ENCODE results near the gene ITFG1. TPM values are rescaled to one million over a fixed set of nuclear protein-coding genes. Genes with fewer than 3 reads are reported as not detected.

ITFG1 gene
- total RNA-seq, 1 experiment from 2014 or later: 38.2 TPM

DNA sequence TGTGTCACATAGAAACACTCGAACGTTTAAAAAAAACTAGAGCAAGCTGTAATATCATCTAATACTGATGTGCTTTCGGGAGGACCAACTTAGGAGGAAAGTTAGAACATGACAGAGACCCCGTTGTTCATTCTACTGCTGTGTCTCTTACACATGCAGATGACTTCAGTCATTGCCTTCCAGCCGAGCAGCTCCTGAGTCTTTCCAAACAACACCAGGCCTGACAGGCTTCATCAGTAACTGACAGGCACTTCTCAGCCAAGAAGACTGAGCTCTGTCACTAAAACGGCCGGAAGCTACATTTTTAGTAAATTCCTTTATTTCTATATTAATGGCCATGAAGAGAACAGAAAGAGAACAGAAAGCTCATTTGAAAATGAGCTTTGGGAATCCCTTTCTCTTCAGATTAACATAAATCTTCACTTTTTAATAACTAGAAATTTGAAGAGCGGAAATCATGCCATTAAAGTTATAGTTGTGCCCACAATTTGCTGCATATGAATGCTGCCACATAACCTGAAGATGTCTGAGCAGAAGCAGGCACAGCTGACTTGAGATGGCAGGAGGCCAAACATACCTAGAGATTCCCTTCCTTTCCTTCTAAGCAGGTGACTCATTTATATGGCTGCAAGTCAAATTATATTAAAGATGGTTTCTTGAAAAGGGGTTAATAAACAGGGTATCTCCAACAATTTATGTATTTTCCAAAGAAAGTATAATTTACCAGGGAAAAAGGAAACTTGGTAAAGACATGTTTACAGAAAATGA is 148.9 kb downstream of the ITFG1 start:
- no TSS peak for BruUV-seq (replicated peaks)
- no peak for DNase-seq
- Histone ChIP-seq H3K4me1 (no peaks in the 10 kb centered on the region), H3K36me3 (ENCODE audit: control insufficient read depth, insufficient read depth, low read length) (no peaks in the 10 kb centered on the region), H3K9me3 (no peaks in the 10 kb centered on the region), H3K27me3 (replicated peaks; ENCODE audit: control insufficient read depth, insufficient read depth, low read length) (no peaks in the 10 kb centered on the region), H3K4me3 (ENCODE audit: low read depth, low read length) (no peak overlapping the region)
- Mint-ChIP-seq H3K27me3 (ENCODE audit: insufficient read depth, unreplicated experiment) (no peaks in the 10 kb centered on the region), H3K4me3 (ENCODE audit: unreplicated experiment) (no peak overlapping the region), H3K36me3 (ENCODE audit: insufficient read depth, unreplicated experiment) (peaks cover 5% of the 10 kb centered on the region), H3K9me3 (ENCODE audit: unreplicated experiment) (no peaks in the 10 kb centered on the region), H3K4me1 (ENCODE audit: low read depth, unreplicated experiment) (no peaks in the 10 kb centered on the region), H3K27ac (ENCODE audit: unreplicated experiment) (no peak overlapping the region)
- ChIA-PET POLR2A (no interaction called here), CTCF (no interaction called here)
- intact Hi-C loops (cut with micrococcal nuclease; ENCODE audit: unreplicated experiment): no loop called here
- TF ChIP-seq, protein P1, sequence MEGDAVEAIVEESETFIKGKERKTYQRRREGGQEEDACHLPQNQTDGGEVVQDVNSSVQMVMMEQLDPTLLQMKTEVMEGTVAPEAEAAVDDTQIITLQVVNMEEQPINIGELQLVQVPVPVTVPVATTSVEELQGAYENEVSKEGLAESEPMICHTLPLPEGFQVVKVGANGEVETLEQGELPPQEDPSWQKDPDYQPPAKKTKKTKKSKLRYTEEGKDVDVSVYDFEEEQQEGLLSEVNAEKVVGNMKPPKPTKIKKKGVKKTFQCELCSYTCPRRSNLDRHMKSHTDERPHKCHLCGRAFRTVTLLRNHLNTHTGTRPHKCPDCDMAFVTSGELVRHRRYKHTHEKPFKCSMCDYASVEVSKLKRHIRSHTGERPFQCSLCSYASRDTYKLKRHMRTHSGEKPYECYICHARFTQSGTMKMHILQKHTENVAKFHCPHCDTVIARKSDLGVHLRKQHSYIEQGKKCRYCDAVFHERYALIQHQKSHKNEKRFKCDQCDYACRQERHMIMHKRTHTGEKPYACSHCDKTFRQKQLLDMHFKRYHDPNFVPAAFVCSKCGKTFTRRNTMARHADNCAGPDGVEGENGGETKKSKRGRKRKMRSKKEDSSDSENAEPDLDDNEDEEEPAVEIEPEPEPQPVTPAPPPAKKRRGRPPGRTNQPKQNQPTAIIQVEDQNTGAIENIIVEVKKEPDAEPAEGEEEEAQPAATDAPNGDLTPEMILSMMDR (IDR thresholded peaks at IDR 0.05; ENCODE audit: insufficient read depth in 1 of 2, low read depth in 1 of 2, low read length in 1 of 2, severe bottlenecking in 1 of 2, unreplicated experiment in 1 of 2): no peak

GRCh38 chr16:47310792-47311211 is 150.1 kb downstream of the ITFG1 start:
- Histone ChIP-seq H3K27me3 (replicated peaks; ENCODE audit: control insufficient read depth, insufficient read depth, low read length) (no peaks in the 10 kb centered on the region), H3K4me3 (ENCODE audit: low read depth, low read length) (no peak overlapping the region), H3K9me3 (no peaks in the 10 kb centered on the region), H3K36me3 (ENCODE audit: control insufficient read depth, insufficient read depth, low read length) (no peaks in the 10 kb centered on the region), H3K4me1 (no peaks in the 10 kb centered on the region)
- ChIA-PET POLR2A (no interaction called here), CTCF (no interaction called here)
- Mint-ChIP-seq H3K27ac (ENCODE audit: unreplicated experiment) (no peak overlapping the region), H3K4me3 (ENCODE audit: unreplicated experiment) (no peak overlapping the region), H3K36me3 (ENCODE audit: insufficient read depth, unreplicated experiment) (peaks cover 5% of the 10 kb centered on the region), H3K4me1 (ENCODE audit: low read depth, unreplicated experiment) (no peaks in the 10 kb centered on the region), H3K9me3 (ENCODE audit: unreplicated experiment) (no peaks in the 10 kb centered on the region), H3K27me3 (ENCODE audit: insufficient read depth, unreplicated experiment) (no peaks in the 10 kb centered on the region)
- TF ChIP-seq, protein P1 (IDR thresholded peaks at IDR 0.05; ENCODE audit: insufficient read depth in 1 of 2, low read depth in 1 of 2, low read length in 1 of 2, severe bottlenecking in 1 of 2, unreplicated experiment in 1 of 2): no peak
- intact Hi-C loops (cut with micrococcal nuclease; ENCODE audit: unreplicated experiment): no loop called here
- BruUV-seq (replicated peaks): no TSS peak
- no peak for DNase-seq

DNA sequence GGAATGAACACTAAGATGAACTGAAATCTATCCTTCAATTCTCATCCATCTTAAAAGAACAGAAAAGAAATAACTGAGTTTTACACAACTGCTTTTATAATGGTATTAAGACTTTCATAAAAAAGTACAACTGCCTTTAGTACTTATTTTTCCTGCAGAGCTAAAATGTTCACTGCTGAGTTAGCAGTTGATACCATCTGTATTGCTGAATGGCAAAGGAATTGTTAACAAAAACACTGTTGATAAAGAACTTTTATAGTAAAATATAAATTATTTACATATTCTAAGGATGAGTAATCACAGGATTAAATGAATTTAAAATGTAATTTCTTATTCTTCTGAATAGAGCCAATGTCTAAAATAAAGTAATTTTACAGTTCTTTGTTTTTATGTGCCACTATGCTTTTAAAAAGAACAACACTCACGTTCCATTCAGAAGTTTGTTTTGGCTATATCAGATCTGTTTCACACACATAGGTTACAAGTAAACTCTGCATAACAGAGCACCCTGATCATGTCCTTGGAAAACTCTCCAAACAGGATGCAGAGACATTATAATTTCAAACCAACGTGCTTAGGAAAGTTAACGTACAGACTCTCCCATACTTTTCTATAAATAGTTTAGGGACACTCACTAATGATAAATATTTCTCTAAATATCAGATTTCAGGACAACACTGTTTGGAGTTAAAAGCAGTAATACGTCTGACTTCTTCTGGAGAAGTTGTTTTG is 151.1 kb downstream of the ITFG1 start:
- H3K4me3 ChIP-seq (ENCODE audit: low read depth, low read length): no peak overlapping the region
- ChIA-PET POLR2A (no interaction called here), CTCF (no interaction called here)
- no peaks in the 10 kb centered on the region for H3K27me3 ChIP-seq (replicated peaks; ENCODE audit: control insufficient read depth, insufficient read depth, low read length)
- H3K36me3 ChIP-seq (ENCODE audit: control insufficient read depth, insufficient read depth, low read length): no peaks in the 10 kb centered on the region
- no peaks in the 10 kb centered on the region for H3K27me3 Mint-ChIP-seq (ENCODE audit: insufficient read depth, unreplicated experiment)
- no peaks in the 10 kb centered on the region for H3K4me1 ChIP-seq
- BruUV-seq (replicated peaks): no TSS peak
- H3K27ac Mint-ChIP-seq (ENCODE audit: unreplicated experiment): no peak overlapping the region
- TF ChIP-seq, protein P1 (IDR thresholded peaks at IDR 0.05; ENCODE audit: insufficient read depth in 1 of 2, low read depth in 1 of 2, low read length in 1 of 2, severe bottlenecking in 1 of 2, unreplicated experiment in 1 of 2): no peak
- no peaks in the 10 kb centered on the region for H3K9me3 ChIP-seq
- H3K36me3 Mint-ChIP-seq (ENCODE audit: insufficient read depth, unreplicated experiment): peaks cover 5% of the 10 kb centered on the region
- no peaks in the 10 kb centered on the region for H3K4me1 Mint-ChIP-seq (ENCODE audit: low read depth, unreplicated experiment)
- H3K9me3 Mint-ChIP-seq (ENCODE audit: unreplicated experiment): no peaks in the 10 kb centered on the region
- no peak for DNase-seq
- H3K4me3 Mint-ChIP-seq (ENCODE audit: unreplicated experiment): no peak overlapping the region
- intact Hi-C loops (cut with micrococcal nuclease; ENCODE audit: unreplicated experiment): no loop called here
